Measurements from ENCODE around the gene RHAG. TPM values are rescaled to one million over a fixed set of nuclear protein-coding genes. Genes with fewer than 3 reads are reported as not detected.

The RHAG gene
- under 1 TPM in 1 of 2 donors, not detected in 1; 0.54 TPM for total RNA-seq

GRCh38 chr6:49636713-49637349, at the start of gene RHAG:
Gene RHAG (minus strand): TSS chr6:49636839. CDS start chr6:49636812, 27 bp downstream.
- no peak for TF ChIP-seq CTCF (IDR thresholded peaks at IDR 0.05)
- no peaks in the 10 kb centered on the region for H3K4me1 ChIP-seq
- no peak within 1 kb of the TSS for H3K4me3 ChIP-seq

GRCh38 chr6:49676671-49677281, 40.1 kb upstream of the RHAG start:
- H3K27ac ChIP-seq, result no peak overlapping the region
- no peak for TF ChIP-seq CTCF (IDR thresholded peaks at IDR 0.05)
- no peak overlapping the region for H3K9ac ChIP-seq (ENCODE audit: low read depth in 2 of 2, low read length in 2 of 2)
- H3K4me1 ChIP-seq, result no peaks in the 10 kb centered on the region
- intact Hi-C loops (cut with DNase I), result no loop called here
- no peak for DNase-seq
- no peaks in the 10 kb centered on the region for H3K9me3 ChIP-seq
- no peaks in the 10 kb centered on the region for H3K36me3 ChIP-seq
- H3K4me3 ChIP-seq, result no peak overlapping the region
- H3K27me3 ChIP-seq, result no peaks in the 10 kb centered on the region

More at GRCh38 chr6:49636713-49637349, at the start of gene RHAG:
- no peak for DNase-seq
- no peak within 1 kb of the TSS for H3K27ac ChIP-seq
- H3K9me3 ChIP-seq, result no peaks in the 10 kb centered on the region
- no peak within 1 kb of the TSS for H3K9ac ChIP-seq (ENCODE audit: low read depth in 2 of 2, low read length in 2 of 2)
- H3K27me3 ChIP-seq, result no peaks in the 10 kb centered on the region
- intact Hi-C loops (cut with DNase I), result no loop called here
- H3K36me3 ChIP-seq, result no peaks in the 10 kb centered on the region

- TF ChIP-seq CTCF (IDR thresholded peaks at IDR 0.05), result no peak
Observed at GRCh38 chr6:49675816-49676215, 39.2 kb upstream of the RHAG start.

GRCh38 chr6:49668083-49668511, 31.5 kb upstream of the RHAG start:
- Histone ChIP-seq H3K27ac (no peak overlapping the region), H3K4me3 (no peak overlapping the region), H3K9ac (ENCODE audit: low read depth in 2 of 2, low read length in 2 of 2) (no peak overlapping the region), H3K9me3 (no peaks in the 10 kb centered on the region), H3K4me1 (no peaks in the 10 kb centered on the region), H3K36me3 (no peaks in the 10 kb centered on the region), H3K27me3 (no peaks in the 10 kb centered on the region)
- no peak for TF ChIP-seq CTCF (IDR thresholded peaks at IDR 0.05)
- intact Hi-C loops (cut with DNase I), result no loop called here
- DNase-seq, result no peak

More at GRCh38 chr6:49675816-49676215, 39.2 kb upstream of the RHAG start:
- H3K9me3 ChIP-seq, result no peaks in the 10 kb centered on the region
- H3K36me3 ChIP-seq, result no peaks in the 10 kb centered on the region
- no peak overlapping the region for H3K9ac ChIP-seq (ENCODE audit: low read depth in 2 of 2, low read length in 2 of 2)
- DNase-seq, result no peak
- no peaks in the 10 kb centered on the region for H3K27me3 ChIP-seq
- intact Hi-C loops (cut with DNase I), result no loop called here
- no peaks in the 10 kb centered on the region for H3K4me1 ChIP-seq
- no peak overlapping the region for H3K27ac ChIP-seq
- no peak overlapping the region for H3K4me3 ChIP-seq

- Histone ChIP-seq H3K4me3 (no peak overlapping the region), H3K4me1 (no peaks in the 10 kb centered on the region), H3K36me3 (no peaks in the 10 kb centered on the region), H3K27ac (no peak overlapping the region), H3K9ac (ENCODE audit: low read depth in 2 of 2, low read length in 2 of 2) (no peak overlapping the region), H3K27me3 (no peaks in the 10 kb centered on the region), H3K9me3 (no peaks in the 10 kb centered on the region)
- no peak for TF ChIP-seq CTCF (IDR thresholded peaks at IDR 0.05)
- no peak for DNase-seq
- intact Hi-C loops (cut with DNase I), result no loop called here
Observed at GRCh38 chr6:49666930-49667757, 30.5 kb upstream of the RHAG start.
